Stimulated activated CD4-positive, alpha-beta T cell treated with anti-CD3 and anti-CD28 coated beads, TNF-alpha, amount 100 ng/mL, for 4 hours (primary cell): ENCODE results near the gene TP53I13.
A peak's percentile ranks its signal among the peaks of the same experiment; 100 is the strongest.

Experiments
- DNase-seq, 3 experiments: peaks; one replicate each; pipeline ENCODE4 v3.0.0-alpha.2; 2020; ENCODE audit warnings: low read depth in 3 of 3

Gene TP53I13

GRCh38 chr17:29592850-29593551, 24.5 kb downstream of the TP53I13 start, which contains the start of gene ANKRD13B:
ANKRD13B (plus strand) TSS chr17:29593132; CDS start chr17:29593622, 490 bp downstream.
- peak in 1 of 3 experiments; percentile 44 for DNase-seq

GRCh38 chr17:29593591-29594518, 25.4 kb downstream of the TP53I13 start:
- DNase-seq = no peak

DNA sequence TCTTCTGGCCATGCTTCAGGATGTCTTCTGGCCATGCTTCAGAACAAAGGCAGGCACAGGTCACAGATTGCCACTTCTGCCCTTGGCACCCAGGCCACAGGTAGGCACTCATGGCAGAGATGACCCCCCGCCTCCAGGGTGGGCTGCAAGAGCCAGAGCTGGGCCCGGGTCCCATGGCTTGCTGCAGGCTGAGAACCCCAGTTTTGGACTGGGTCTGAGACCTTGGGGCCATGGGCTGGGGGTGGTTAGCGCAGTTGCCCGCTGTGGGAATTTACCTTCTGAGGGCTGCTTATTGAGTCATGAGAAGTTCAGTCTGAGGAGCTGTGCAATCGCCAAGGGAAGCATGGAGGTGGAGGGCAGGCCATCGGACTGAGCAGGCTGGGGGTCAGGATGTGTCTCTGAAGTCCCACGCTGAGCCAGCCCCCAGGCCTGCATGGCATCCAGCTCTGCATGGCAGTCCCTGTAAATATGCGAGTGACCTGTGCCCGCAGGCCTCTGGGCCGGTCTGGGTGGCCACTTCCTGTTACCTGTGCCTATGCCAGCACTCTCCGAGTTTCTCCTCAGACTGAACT, 26.1 kb downstream of the TP53I13 start:
- DNase-seq = no peak

GRCh38 chr17:29595107-29595942, 26.8 kb downstream of the TP53I13 start:
- no peak for DNase-seq

- DNase-seq = no peak
These were observed 27.7 kb downstream of the TP53I13 start for GRCh38 chr17:29595943-29596774.

GRCh38 chr17:29596811-29597210, 28.3 kb downstream of the TP53I13 start:
- DNase-seq = no peak

GRCh38 chr17:29597361-29598172, 29.1 kb downstream of the TP53I13 start:
- no peak for DNase-seq

GRCh38 chr17:29603109-29603674, 34.7 kb downstream of the TP53I13 start:
- DNase-seq = no peak

DNA sequence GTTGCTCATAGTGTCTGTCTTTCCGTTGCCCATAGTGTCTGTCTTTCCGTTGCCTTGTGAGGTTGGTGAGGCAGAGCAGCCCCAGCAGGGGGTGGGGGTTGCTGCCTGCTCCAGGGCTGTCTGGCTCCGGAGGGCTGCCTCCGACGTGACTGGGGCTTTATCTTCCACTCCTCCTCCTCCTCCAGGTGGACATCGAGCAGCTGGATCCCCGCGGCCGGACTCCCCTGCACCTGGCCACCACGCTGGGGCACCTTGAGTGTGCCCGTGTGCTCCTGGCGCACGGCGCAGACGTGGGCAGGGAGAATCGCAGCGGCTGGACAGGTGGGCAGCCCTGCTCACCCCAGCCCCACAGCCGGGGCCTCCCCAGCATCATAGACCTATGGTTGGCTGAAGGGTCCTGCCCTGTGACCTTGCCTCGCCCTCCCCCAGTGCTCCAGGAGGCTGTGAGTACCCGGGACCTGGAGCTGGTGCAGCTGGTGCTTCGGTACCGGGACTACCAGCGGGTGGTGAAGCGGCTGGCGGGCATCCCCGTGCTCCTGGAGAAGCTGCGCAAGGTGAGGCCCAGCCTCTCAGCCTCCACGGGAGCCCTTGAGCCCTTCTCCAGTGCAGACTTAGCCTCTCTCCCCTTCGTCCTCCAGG, 39.2 kb downstream of the TP53I13 start:
- no peak for DNase-seq

GRCh38 chr17:29608986-29609385, 40.5 kb downstream of the TP53I13 start:
- DNase-seq = no peak

DNA sequence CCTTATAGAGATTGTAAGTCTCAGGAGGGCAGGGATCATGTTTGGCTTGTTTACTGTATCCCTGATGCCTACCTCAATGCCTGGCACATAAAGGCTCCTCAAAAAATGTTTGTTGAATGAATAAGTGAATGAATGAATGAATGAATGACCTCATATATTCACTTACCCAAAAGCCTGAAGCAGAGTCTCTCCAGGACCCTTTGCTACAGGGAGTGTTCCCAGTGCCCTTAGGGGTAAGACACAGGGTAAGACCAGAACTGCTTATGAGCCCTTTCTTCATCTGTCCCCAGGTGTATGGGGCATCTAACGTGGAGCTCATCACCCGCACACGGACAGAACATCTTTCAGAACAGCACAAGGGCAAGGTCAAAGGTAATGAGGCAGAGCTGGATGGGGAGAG, 41.9 kb downstream of the TP53I13 start:
- no peak for DNase-seq

GRCh38 chr17:29611351-29612093, 43.0 kb downstream of the TP53I13 start:
- no peak for DNase-seq

GRCh38 chr17:29612094-29612403, 43.5 kb downstream of the TP53I13 start:
- no peak for DNase-seq

DNA sequence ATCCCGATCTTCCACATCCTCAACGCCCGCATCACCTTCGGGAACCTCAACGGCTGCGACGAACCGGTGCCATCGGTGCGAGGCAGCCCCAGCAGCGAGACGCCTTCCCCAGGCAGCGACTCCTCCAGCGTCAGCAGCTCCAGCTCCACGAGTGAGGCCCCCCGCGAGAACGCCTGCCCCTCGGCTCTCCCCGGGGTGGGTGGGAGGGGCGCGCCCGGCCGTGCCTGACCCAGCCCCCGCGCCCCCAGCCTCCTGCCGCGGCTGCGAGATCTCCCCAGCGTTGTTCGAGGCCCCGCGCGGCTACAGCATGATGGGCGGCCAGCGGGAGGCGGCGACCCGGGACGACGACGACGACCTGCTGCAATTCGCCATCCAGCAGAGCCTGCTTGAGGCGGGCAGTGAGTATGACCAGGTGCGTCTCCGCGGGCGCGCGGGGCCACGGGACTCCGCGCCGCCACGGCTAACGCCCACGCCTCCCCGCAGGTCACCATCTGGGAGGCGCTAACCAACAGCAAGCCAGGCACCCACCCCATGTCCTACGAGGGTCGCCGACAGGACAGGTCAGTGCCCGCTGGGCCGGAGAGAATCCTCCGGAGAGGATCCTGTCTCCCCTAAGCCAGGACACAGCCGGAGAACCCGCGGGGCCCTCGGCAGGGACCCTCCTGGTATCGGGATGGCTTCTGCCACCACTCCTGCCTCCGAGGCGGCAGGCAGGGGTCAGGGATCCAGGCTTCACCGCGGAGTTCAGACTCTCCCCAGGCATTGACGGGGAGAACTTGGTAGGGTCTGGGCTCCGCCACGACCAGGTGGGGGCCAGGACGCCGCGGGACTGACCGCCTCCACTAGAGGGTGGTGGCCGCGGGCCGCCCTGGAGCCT, 44.1 kb downstream of the TP53I13 start:
- no peak for DNase-seq

DNA sequence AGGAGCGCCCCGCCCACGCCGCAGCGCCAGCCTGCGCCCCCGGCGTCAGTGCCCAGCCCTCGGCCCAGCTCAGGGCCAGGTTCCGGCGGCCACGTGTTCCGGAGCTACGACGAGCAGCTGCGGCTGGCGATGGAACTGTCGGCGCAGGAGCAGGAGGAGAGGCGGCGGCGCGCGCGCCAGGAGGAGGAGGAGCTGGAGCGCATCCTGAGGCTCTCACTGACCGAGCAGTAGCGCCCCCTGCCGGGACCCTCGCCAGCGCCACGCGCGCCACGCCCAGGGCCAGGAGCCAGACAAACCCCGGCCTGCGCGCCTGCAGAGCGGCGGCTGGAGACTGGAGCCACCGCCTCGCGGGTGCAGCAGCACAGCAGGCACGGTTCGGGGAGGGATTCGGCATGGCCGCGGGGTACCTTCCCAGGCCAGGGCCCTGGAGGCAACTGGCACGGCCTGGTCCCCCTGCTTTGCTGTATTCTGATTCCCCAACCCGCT, 44.9 kb downstream of the TP53I13 start:
- DNase-seq = peak; percentile 83 to 95 (median 88)

- DNase-seq = no peak
These were observed 45.4 kb downstream of the TP53I13 start for GRCh38 chr17:29613856-29614255.

DNA sequence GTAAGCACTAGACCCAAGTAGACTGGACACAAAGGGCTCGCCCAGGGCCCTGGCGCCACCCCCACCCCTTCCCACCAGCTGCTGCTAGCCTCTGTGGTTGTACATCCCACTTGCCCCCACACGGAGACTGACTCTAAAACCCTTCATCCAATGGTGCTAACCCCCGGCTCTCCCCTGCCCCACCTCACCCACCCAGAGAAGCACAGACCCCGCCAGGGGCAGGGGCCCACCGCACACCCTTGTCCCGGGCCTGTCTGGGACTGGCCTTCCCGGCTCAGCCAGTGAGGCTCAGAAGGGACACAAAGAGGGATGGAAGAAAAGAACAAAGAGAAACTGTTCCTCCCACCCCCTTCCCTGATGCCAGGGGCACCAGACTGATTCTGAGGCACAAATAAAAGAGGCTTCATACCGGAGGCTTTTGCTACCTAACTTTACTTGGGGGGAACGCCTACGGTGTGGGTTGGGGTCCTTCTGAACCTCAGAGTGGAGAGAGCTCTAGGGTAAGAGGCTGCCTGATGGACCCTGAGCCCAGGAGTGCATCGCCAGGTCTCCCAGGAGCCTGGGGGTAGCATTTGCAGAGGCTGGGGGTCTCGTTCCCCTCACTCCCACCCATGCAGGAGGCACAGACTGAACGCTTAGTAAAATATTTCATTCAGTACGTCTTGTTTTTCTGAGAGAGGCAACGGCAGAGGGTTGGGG, 46.0 kb downstream of the TP53I13 start:
- no peak for DNase-seq
